H9 (cell line): ENCODE data around the gene SORCS2. TPM values are rescaled to one million over a fixed set of nuclear protein-coding genes. Genes with fewer than 3 reads are reported as not detected.
A peak's percentile ranks its signal among the peaks of the same experiment; 100 is the strongest.

ENCODE experiments used
- DNase-seq: peaks from one replicate; pipeline ENCODE4 v3.0.0-alpha.2; 2017
- H2AFZ ChIP-seq: one replicate; pipeline ENCODE4 v1.6.1; 2013; ENCODE audit warnings: mild to moderate bottlenecking, low read length, control low read depth, moderate library complexity
- H2AK5ac ChIP-seq: 2 replicates; pipeline ENCODE4 v1.6.1; 2013; ENCODE audit warnings: low read length, control low read depth, mixed read lengths; ENCODE audit not compliant: insufficient read length
- H2BK120ac ChIP-seq: one replicate; pipeline ENCODE4 v1.6.1; 2013; ENCODE audit warnings: low read depth, mild to moderate bottlenecking, low read length, control low read depth, inconsistent platforms; ENCODE audit not compliant: poor library complexity, severe bottlenecking
- H2BK12ac ChIP-seq: 2 replicates; pipeline ENCODE4 v1.6.1; 2013; ENCODE audit warnings: low read length, control low read depth, mixed read lengths, low read depth; ENCODE audit not compliant: insufficient read length
- H2BK15ac ChIP-seq: 2 replicates; pipeline ENCODE4 v1.6.1; 2013; ENCODE audit warnings: low read depth, low read length, control low read depth
- H2BK20ac ChIP-seq: one replicate; pipeline ENCODE4 v1.6.1; 2013; ENCODE audit warnings: low read depth, mild to moderate bottlenecking, low read length, control low read depth, inconsistent platforms; ENCODE audit not compliant: poor library complexity, severe bottlenecking
- H2BK5ac ChIP-seq: 2 replicates; pipeline ENCODE4 v1.6.1; 2013; ENCODE audit warnings: low read length, control low read depth, mixed read lengths; ENCODE audit not compliant: insufficient read length
- H3K14ac ChIP-seq: 2 replicates; pipeline ENCODE4 v1.6.1; 2013; ENCODE audit warnings: low read length, control low read depth; ENCODE audit not compliant: insufficient read depth
- H3K18ac ChIP-seq: 2 replicates; pipeline ENCODE4 v1.6.1; 2013; ENCODE audit warnings: low read depth, mild to moderate bottlenecking, mixed read lengths, low read length, control low read depth; ENCODE audit not compliant: insufficient read length
- H3K23ac ChIP-seq: 2 replicates; pipeline ENCODE4 v1.6.1; 2013; ENCODE audit warnings: low read length, control low read depth, mixed read lengths, low read depth; ENCODE audit not compliant: insufficient read length
- H3K23me2 ChIP-seq: 2 replicates; pipeline ENCODE4 v1.6.1; 2013; ENCODE audit warnings: low read depth, mild to moderate bottlenecking, mixed read lengths, low read length, control low read depth; ENCODE audit not compliant: insufficient read length, poor library complexity, severe bottlenecking
- H3K27ac ChIP-seq: 2 replicates; pipeline ENCODE4 v1.5.1; 2013; ENCODE audit warnings: low read length, control low read depth, mixed read lengths, low read depth; ENCODE audit not compliant: insufficient read length
- H3K27me3 ChIP-seq: 2 replicates; pipeline ENCODE4 v1.6.1; 2013; ENCODE audit warnings: low read length, control low read depth, inconsistent platforms; ENCODE audit not compliant: insufficient read depth
- H3K4ac ChIP-seq: 2 replicates; pipeline ENCODE4 v1.6.1; 2013; ENCODE audit warnings: low read depth, mild to moderate bottlenecking, control low read depth, inconsistent platforms, low read length, moderate library complexity
- H3K4me1 ChIP-seq: 2 replicates; pipeline ENCODE4 v1.6.1; 2013; ENCODE audit warnings: low read length, control low read depth, inconsistent platforms; ENCODE audit not compliant: insufficient read depth
- H3K4me2 ChIP-seq: 2 replicates; pipeline ENCODE4 v1.6.1; 2013; ENCODE audit warnings: low read length, control low read depth, mixed read lengths; ENCODE audit not compliant: insufficient read length, insufficient read depth
- H3K56ac ChIP-seq: 2 replicates; pipeline ENCODE4 v1.6.1; 2013; ENCODE audit warnings: low read depth, mild to moderate bottlenecking, mixed read lengths, low read length, control low read depth; ENCODE audit not compliant: insufficient read length
- H3K79me1 ChIP-seq: 2 replicates; pipeline ENCODE4 v1.6.1; 2013; ENCODE audit warnings: low read depth, mild to moderate bottlenecking, moderate library complexity, low read length, control low read depth, inconsistent platforms; ENCODE audit not compliant: insufficient read depth, poor library complexity, severe bottlenecking
- H3K79me2 ChIP-seq: 2 replicates; pipeline ENCODE4 v1.6.1; 2013; ENCODE audit warnings: low read length, control low read depth, inconsistent platforms; ENCODE audit not compliant: insufficient read depth
- H3K9ac ChIP-seq: 2 replicates; pipeline ENCODE4 v1.6.1; 2013; ENCODE audit warnings: low read length, control low read depth, mixed read lengths; ENCODE audit not compliant: insufficient read length; ENCODE audit errors: extremely low read depth
- H3K9me3 ChIP-seq: one replicate; pipeline ENCODE4 v1.6.1; 2013; ENCODE audit warnings: low read depth, low read length, inconsistent platforms; ENCODE audit not compliant: control insufficient read depth
- H3T11ph ChIP-seq: one replicate; pipeline ENCODE4 v1.6.1; 2013; ENCODE audit warnings: mild to moderate bottlenecking, low read length, control low read depth, inconsistent platforms
- H4K20me1 ChIP-seq: one replicate; pipeline ENCODE4 v1.6.1; 2013; ENCODE audit not compliant: control insufficient read depth, insufficient read length, insufficient read depth
- H4K5ac ChIP-seq: 2 replicates; pipeline ENCODE4 v1.6.1; 2013; ENCODE audit warnings: low read depth, mild to moderate bottlenecking, mixed read lengths, low read length, control low read depth; ENCODE audit not compliant: insufficient read length
- H4K8ac ChIP-seq: replicated peaks from 2 replicates; pipeline ENCODE4 v1.6.1; 2013; ENCODE audit warnings: low read length, control low read depth, mixed read lengths, low read depth; ENCODE audit not compliant: insufficient read length
- H4K91ac ChIP-seq: 2 replicates; pipeline ENCODE4 v1.6.1; 2013; ENCODE audit warnings: low read depth, mild to moderate bottlenecking, moderate library complexity, mixed read lengths, low read length, control low read depth; ENCODE audit not compliant: insufficient read length
- H3K27ac Mint-ChIP-seq, 3 experiments: 2 replicates in 2 of 3; 3 replicates in 1 of 3; pipeline ENCODE4 v1.8.0; 2020 to 2021; ENCODE audit warnings: mixed read lengths in 3 of 3, mild to moderate bottlenecking in 1 of 3, moderate library complexity in 1 of 3
- H3K27me3 Mint-ChIP-seq: 2 replicates; pipeline ENCODE4 v1.8.0; 2021; ENCODE audit warnings: low read depth, mild to moderate bottlenecking, moderate library complexity, mixed read lengths
- H3K36me3 Mint-ChIP-seq, 3 experiments: 2 replicates in 2 of 3; 3 replicates in 1 of 3; pipeline ENCODE4 v1.8.0; 2020 to 2021; ENCODE audit warnings: low read depth in 3 of 3, mixed read lengths in 3 of 3; ENCODE audit not compliant: insufficient read depth in 1 of 3
- H3K4me1 Mint-ChIP-seq, 2 experiments: 2 replicates each; pipeline ENCODE4 v1.8.0; 2020; ENCODE audit warnings: mixed read lengths in 2 of 2
- H3K4me3 Mint-ChIP-seq, 2 experiments: 2 replicates in 1 of 2; 3 replicates in 1 of 2; pipeline ENCODE4 v1.8.0; 2020 to 2021; ENCODE audit warnings: mild to moderate bottlenecking in 2 of 2, mixed read lengths in 2 of 2, moderate library complexity in 1 of 2
- H3K9me3 Mint-ChIP-seq, 2 experiments: 2 replicates in 1 of 2; 3 replicates in 1 of 2; pipeline ENCODE4 v1.8.0; 2020; ENCODE audit warnings: mild to moderate bottlenecking in 2 of 2, mixed read lengths in 2 of 2, moderate library complexity in 1 of 2
- CTCF ChIP-seq: fragments of 200-600 bp; sonication (generic); conservative IDR thresholded peaks from 3 replicates; pipeline ENCODE4 v1.8.0; 2021; ENCODE audit warnings: antibody characterized with exemption, mild to moderate bottlenecking
- WGBS: extraction: QIAGEN DNeasy Blood & Tissue Kit; methylation state at CpG from one replicate; pipeline ENCODE4 v1.1.7; 2013; ENCODE audit warnings: missing lambda C conversion rate, low lambda C conversion rate, mixed read lengths; ENCODE audit not compliant: insufficient read length; ENCODE audit errors: extremely low coverage; 5-methylcytosine and 5-hydroxymethylcytosine counted together
- total RNA-seq: library from RNA; stranded (reverse); gene quantifications from 2 replicates; pipeline ENCODE4 v1.2.1, GENCODE V29; 2021

The SORCS2 gene
- total RNA-seq, 1 experiment from 2014 or later, result 0.57 TPM

GRCh38 chr4:7155590-7156071 lies 36.7 kb upstream of the SORCS2 start:
- H4K8ac ChIP-seq, result no peak overlapping the region
- Mint-ChIP-seq H3K27me3 (peaks cover 14% of the 10 kb centered on the region), H3K9me3 (no peaks in the 10 kb centered on the region), H3K27ac (peak overlapping the region in 1 of 3 experiments; percentile 50; a peak in 1 of 7 replicates), H3K36me3 (no peaks in the 10 kb centered on the region), H3K4me1 (peaks cover 11 to 22% of the 10 kb centered on the region in 2 experiments), H3K4me3 (no peak overlapping the region; a peak in 1 of 5 replicates)
- no peaks in the 10 kb centered on the region for H3K9me3 ChIP-seq
- H2AFZ ChIP-seq, result no peak overlapping the region
- no peak overlapping the region for H2BK12ac ChIP-seq
- TF ChIP-seq CTCF, result no peak
- H3K14ac ChIP-seq, result no peak overlapping the region
- peak; percentile 31 for DNase-seq
- no peak overlapping the region for H4K5ac ChIP-seq
- WGBS, result no CpG with 5 or more reads among the region's 19 CpGs
- H3K27me3 ChIP-seq, result no peaks in the 10 kb centered on the region
- no peaks in the 10 kb centered on the region for H4K20me1 ChIP-seq
- H3K4me2 ChIP-seq, result no peak overlapping the region
- H3K27ac ChIP-seq, result no peak overlapping the region
- no peak overlapping the region for H2AK5ac ChIP-seq
- H2BK120ac ChIP-seq, result no peak overlapping the region
- H3T11ph ChIP-seq, result no peak overlapping the region
- H2BK20ac ChIP-seq, result no peak overlapping the region
- no peak overlapping the region for H3K9ac ChIP-seq
- no peak overlapping the region for H3K18ac ChIP-seq
- no peak overlapping the region for H3K23ac ChIP-seq
- no peak overlapping the region for H4K91ac ChIP-seq
- H3K23me2 ChIP-seq, result no peaks in the 10 kb centered on the region
- H2BK15ac ChIP-seq, result no peak overlapping the region
- H3K4ac ChIP-seq, result no peak overlapping the region
- H3K56ac ChIP-seq, result no peak overlapping the region
- H3K79me2 ChIP-seq, result no peaks in the 10 kb centered on the region
- no peaks in the 10 kb centered on the region for H3K4me1 ChIP-seq
- H2BK5ac ChIP-seq, result no peak overlapping the region
- no peaks in the 10 kb centered on the region for H3K79me1 ChIP-seq
